GM21447 (cell line): ENCODE data around the gene CAV1.
"Not testable (repeated sequence)": the region's sequence is repeated elsewhere in the genome, so short reads cannot be mapped to it uniquely, and the experiment has no call there.

Source experiments
- ATAC-seq: cut with Tn5 transposase; IDR thresholded peaks from one replicate; pipeline ENCODE4 v1.9.1; 2021; ENCODE audit not compliant: unreplicated experiment

The CAV1 gene

GRCh38 chr7:116524609-116525297, at the start of gene CAV1:
TSS of gene CAV1 (plus strand) at chr7:116525036. CDS start at chr7:116525063, 27 bp downstream.
- peak; percentile 22 for ATAC-seq

DNA sequence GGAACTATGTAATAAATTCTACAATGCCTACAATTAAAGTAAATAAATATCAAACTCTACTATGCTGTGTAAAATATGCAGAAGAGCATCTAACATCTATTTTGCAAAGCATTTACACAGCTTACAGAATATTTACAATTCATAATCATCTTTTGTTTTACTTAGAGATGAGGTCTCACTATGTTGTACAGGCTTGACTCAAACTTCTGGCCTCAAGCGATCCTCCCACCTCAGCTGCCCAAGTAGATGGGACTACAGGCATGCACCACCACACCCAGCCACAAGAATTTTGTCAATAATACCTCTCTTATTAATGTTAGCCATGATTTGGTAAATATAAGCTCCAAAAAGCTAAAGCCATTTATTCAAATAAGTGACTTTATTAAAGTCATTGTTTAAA, 47.2 kb upstream of the CAV1 start:
- ATAC-seq: no peak

GRCh38 chr7:116478834-116479233, 46.0 kb upstream of the CAV1 start:
- no peak for ATAC-seq

GRCh38 chr7:116483271-116483942, 41.4 kb upstream of the CAV1 start:
- no peak for ATAC-seq

DNA sequence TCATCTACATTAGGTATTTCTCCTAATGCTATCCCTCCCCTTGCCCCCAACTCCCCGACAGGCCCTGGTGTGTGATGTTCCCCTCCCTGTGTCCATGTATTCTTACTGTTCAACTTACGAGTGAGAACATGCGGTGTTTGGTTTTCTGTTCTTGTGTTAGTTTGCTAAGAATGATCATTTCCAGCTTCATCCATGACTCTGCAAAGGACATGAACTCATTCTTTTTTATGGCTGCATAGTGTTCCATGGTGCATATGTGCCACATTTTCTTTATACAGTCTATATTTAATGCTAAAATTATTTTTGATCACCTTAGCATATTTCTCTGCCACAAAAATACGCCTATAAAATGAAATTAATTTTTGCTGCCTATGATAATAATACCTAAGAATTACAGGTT, 40.4 kb upstream of the CAV1 start:
- ATAC-seq: not testable (repeated sequence)

- no peak for ATAC-seq
Observed at GRCh38 chr7:116487907-116488521, 36.8 kb upstream of the CAV1 start.

- no peak for ATAC-seq
Observed at GRCh38 chr7:116490351-116490750, 34.5 kb upstream of the CAV1 start.

DNA sequence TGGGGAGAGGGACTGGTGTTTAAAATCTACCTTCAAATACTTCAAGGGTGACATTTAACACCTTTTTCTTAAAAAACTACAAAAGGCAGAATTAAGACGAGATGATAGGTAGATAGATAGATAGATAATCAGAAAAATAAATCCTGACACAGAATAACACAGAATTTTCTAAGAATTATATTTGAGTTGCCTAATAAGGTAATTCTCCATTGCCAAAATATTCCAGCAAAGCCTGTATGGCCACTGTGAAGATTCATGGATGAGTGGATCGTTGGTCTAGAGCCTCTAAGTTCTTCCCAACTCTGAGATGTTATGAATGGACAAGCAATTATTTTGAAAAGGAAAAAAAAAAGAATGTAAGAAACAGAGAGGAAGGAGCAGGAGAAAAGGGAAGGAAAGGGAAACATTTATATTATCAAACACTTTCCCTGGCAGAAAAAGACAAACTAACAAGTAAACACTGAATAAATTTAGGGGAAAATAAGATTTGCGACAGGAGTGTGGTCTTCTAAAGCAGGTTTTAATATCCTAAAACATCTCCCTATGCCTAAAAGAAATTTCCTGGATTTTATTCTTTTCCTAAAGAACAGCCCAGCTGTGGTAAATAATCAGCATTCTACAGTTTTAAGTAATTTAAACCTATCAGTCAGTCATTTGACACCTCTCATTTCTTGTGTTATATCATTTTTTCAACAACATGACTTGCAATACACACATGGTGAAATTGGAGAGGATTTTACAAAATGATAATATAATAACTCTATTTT, 32.8 kb upstream of the CAV1 start:
- no peak for ATAC-seq

GRCh38 chr7:116492654-116493109, 32.2 kb upstream of the CAV1 start:
- no peak for ATAC-seq

- ATAC-seq: no peak
Observed at GRCh38 chr7:116493449-116493848, 31.4 kb upstream of the CAV1 start.

- no peak for ATAC-seq
Observed at GRCh38 chr7:116494472-116494871, 30.4 kb upstream of the CAV1 start.

DNA sequence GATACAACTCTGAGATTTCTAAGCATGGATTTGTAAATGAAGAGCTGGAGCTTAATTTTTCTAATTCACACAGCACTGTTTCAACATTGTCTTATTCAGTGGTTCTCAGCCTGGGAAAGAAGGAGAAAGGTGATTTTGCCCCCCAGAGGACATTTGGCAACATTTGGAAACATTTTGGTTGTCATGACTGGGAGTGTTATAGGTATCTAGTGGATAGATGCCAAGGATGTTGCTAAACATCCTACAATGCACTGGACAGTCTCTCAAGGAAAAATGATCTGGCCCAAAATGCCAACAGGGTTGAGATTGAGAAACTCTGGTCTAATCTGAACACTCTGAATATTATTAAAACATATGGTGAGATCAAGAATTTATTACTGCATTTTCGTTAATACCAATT, 29.1 kb upstream of the CAV1 start:
- no peak for ATAC-seq

GRCh38 chr7:116496653-116497052, 28.2 kb upstream of the CAV1 start:
- no peak for ATAC-seq

- no peak for ATAC-seq
Observed at GRCh38 chr7:116497708-116498107, 27.1 kb upstream of the CAV1 start.

- peak; percentile 46 for ATAC-seq
Observed at GRCh38 chr7:116499168-116500077, 25.4 kb upstream of the CAV1 start, which contains the start of gene CAV2. TSS of gene CAV2 (plus strand) at chr7:116499738. CDS start at chr7:116499782, 44 bp downstream.

- peak; percentile 62 for ATAC-seq
Observed at GRCh38 chr7:116500078-116500853, 24.6 kb upstream of the CAV1 start.

- no peak for ATAC-seq
Observed at GRCh38 chr7:116501425-116502167, 23.2 kb upstream of the CAV1 start.

DNA sequence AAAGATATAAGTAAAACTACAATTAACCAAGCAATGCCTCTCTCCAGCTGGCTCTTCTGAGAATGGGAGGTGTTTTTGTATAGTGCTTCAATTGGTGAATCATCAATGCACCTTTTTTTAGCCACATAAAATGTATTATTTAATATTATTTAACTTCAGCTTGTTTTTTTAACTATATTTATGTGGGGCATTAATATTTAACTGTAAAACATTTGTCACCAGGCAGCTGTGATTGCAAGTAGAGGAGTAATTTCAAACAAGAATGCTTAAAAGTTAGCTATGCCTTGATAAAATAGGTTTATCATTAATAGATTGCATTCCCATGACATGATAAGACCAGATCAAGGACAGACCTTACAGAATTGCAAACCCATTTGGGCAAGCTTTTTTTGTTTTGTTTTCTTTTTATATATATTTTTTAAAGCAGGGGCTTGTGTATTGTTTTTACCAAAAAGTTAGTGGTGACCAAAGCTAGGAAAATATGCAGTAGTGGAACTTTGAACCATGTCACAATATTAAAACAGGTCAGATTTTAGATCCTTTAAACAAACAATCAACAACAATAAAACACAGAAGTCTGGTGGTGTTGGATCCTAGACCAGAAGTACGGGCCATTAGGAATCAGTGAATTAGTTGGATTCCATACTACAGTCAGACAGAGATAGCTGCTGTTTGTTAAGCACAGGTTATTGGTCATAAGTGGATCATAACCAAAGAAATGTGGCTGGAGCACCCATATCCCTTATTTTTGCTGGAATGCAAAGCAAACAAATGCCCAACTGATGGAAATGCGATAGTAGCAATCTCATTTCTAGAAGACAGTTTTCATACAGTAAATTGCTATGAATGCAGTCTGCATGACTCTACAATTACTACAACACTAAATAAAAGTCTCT, 22.4 kb upstream of the CAV1 start:
- no peak for ATAC-seq
